ENCODE data around the gene NMNAT3. TPM values are rescaled to one million over a fixed set of nuclear protein-coding genes. Genes with fewer than 3 reads are reported as not detected.

The NMNAT3 gene
- total and polyA plus RNA-seq, 2 experiments from 2014 or later, result 8.3 to 9.2 TPM

DNA sequence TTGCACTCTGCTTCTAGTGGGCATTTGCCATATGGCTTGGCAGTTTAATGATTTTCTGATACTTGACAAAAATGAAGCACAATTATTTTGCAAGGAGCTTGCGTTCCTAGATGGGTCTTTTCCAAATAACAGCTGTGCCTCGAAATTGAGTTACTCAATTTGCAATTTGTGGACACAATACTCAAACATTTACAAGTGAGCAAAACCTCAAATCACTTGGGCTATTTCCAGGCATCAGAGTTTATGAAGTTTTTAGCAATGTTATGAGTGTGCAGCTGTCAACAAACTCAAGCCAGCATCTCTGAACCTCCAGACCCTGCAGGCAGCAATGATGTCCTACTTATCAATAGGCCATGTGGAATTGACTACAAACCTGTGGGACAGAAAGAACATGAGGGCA is 41.3 kb downstream of the NMNAT3 start:
- Mint-ChIP-seq H3K27ac (no peak overlapping the region), H3K4me1 (peaks cover 5% of the 10 kb centered on the region; the same call in 2 of the 3 replicates), H3K9me3 (no peaks in the 10 kb centered on the region), H3K4me3 (no peak overlapping the region), H3K36me3 (ENCODE audit: low read depth) (no peaks in the 10 kb centered on the region), H3K27me3 (ENCODE audit: insufficient read depth, low read depth, poor library complexity) (no peaks in the 10 kb centered on the region)
- H2AFZ ChIP-seq, result no peak overlapping the region
- TF ChIP-seq EZH2 (IDR thresholded peaks at IDR 0.05; ENCODE audit: low read depth, unreplicated experiment), result no peak
- TF ChIP-seq JUNB (IDR thresholded peaks at IDR 0.05; ENCODE audit: unreplicated experiment), result no peak
- TF ChIP-seq, protein P1, sequence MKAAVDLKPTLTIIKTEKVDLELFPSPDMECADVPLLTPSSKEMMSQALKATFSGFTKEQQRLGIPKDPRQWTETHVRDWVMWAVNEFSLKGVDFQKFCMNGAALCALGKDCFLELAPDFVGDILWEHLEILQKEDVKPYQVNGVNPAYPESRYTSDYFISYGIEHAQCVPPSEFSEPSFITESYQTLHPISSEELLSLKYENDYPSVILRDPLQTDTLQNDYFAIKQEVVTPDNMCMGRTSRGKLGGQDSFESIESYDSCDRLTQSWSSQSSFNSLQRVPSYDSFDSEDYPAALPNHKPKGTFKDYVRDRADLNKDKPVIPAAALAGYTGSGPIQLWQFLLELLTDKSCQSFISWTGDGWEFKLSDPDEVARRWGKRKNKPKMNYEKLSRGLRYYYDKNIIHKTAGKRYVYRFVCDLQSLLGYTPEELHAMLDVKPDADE (IDR thresholded peaks at IDR 0.05), result no peak
- no peak for TF ChIP-seq POLR2AphosphoS5 (IDR thresholded peaks at IDR 0.05; ENCODE audit: low read depth)
- TF ChIP-seq, protein P2, sequence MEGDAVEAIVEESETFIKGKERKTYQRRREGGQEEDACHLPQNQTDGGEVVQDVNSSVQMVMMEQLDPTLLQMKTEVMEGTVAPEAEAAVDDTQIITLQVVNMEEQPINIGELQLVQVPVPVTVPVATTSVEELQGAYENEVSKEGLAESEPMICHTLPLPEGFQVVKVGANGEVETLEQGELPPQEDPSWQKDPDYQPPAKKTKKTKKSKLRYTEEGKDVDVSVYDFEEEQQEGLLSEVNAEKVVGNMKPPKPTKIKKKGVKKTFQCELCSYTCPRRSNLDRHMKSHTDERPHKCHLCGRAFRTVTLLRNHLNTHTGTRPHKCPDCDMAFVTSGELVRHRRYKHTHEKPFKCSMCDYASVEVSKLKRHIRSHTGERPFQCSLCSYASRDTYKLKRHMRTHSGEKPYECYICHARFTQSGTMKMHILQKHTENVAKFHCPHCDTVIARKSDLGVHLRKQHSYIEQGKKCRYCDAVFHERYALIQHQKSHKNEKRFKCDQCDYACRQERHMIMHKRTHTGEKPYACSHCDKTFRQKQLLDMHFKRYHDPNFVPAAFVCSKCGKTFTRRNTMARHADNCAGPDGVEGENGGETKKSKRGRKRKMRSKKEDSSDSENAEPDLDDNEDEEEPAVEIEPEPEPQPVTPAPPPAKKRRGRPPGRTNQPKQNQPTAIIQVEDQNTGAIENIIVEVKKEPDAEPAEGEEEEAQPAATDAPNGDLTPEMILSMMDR (conservative IDR thresholded peaks at IDR 0.05; ENCODE audit: low read depth in 2 of 2), result no peak
- no peak for TF ChIP-seq ZNF114 (CRISPR knock-in tag; IDR thresholded peaks at IDR 0.05)
- TF ChIP-seq NANOG (IDR thresholded peaks at IDR 0.05; ENCODE audit: borderline replicate concordance), result no peak
- TF ChIP-seq, protein P3, sequence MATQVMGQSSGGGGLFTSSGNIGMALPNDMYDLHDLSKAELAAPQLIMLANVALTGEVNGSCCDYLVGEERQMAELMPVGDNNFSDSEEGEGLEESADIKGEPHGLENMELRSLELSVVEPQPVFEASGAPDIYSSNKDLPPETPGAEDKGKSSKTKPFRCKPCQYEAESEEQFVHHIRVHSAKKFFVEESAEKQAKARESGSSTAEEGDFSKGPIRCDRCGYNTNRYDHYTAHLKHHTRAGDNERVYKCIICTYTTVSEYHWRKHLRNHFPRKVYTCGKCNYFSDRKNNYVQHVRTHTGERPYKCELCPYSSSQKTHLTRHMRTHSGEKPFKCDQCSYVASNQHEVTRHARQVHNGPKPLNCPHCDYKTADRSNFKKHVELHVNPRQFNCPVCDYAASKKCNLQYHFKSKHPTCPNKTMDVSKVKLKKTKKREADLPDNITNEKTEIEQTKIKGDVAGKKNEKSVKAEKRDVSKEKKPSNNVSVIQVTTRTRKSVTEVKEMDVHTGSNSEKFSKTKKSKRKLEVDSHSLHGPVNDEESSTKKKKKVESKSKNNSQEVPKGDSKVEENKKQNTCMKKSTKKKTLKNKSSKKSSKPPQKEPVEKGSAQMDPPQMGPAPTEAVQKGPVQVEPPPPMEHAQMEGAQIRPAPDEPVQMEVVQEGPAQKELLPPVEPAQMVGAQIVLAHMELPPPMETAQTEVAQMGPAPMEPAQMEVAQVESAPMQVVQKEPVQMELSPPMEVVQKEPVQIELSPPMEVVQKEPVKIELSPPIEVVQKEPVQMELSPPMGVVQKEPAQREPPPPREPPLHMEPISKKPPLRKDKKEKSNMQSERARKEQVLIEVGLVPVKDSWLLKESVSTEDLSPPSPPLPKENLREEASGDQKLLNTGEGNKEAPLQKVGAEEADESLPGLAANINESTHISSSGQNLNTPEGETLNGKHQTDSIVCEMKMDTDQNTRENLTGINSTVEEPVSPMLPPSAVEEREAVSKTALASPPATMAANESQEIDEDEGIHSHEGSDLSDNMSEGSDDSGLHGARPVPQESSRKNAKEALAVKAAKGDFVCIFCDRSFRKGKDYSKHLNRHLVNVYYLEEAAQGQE (IDR thresholded peaks at IDR 0.05; ENCODE audit: unreplicated experiment), result no peak
- no peak for TF ChIP-seq EZH2phosphoT487 (IDR thresholded peaks at IDR 0.05; ENCODE audit: unreplicated experiment)
- TF ChIP-seq ZNF331 (CRISPR knock-in tag; IDR thresholded peaks at IDR 0.05; ENCODE audit: low read depth), result no peak
- no peak for TF ChIP-seq CREB1 (CRISPR knock-in tag; IDR thresholded peaks at IDR 0.05; ENCODE audit: low read depth)
- TF ChIP-seq, protein P4, sequence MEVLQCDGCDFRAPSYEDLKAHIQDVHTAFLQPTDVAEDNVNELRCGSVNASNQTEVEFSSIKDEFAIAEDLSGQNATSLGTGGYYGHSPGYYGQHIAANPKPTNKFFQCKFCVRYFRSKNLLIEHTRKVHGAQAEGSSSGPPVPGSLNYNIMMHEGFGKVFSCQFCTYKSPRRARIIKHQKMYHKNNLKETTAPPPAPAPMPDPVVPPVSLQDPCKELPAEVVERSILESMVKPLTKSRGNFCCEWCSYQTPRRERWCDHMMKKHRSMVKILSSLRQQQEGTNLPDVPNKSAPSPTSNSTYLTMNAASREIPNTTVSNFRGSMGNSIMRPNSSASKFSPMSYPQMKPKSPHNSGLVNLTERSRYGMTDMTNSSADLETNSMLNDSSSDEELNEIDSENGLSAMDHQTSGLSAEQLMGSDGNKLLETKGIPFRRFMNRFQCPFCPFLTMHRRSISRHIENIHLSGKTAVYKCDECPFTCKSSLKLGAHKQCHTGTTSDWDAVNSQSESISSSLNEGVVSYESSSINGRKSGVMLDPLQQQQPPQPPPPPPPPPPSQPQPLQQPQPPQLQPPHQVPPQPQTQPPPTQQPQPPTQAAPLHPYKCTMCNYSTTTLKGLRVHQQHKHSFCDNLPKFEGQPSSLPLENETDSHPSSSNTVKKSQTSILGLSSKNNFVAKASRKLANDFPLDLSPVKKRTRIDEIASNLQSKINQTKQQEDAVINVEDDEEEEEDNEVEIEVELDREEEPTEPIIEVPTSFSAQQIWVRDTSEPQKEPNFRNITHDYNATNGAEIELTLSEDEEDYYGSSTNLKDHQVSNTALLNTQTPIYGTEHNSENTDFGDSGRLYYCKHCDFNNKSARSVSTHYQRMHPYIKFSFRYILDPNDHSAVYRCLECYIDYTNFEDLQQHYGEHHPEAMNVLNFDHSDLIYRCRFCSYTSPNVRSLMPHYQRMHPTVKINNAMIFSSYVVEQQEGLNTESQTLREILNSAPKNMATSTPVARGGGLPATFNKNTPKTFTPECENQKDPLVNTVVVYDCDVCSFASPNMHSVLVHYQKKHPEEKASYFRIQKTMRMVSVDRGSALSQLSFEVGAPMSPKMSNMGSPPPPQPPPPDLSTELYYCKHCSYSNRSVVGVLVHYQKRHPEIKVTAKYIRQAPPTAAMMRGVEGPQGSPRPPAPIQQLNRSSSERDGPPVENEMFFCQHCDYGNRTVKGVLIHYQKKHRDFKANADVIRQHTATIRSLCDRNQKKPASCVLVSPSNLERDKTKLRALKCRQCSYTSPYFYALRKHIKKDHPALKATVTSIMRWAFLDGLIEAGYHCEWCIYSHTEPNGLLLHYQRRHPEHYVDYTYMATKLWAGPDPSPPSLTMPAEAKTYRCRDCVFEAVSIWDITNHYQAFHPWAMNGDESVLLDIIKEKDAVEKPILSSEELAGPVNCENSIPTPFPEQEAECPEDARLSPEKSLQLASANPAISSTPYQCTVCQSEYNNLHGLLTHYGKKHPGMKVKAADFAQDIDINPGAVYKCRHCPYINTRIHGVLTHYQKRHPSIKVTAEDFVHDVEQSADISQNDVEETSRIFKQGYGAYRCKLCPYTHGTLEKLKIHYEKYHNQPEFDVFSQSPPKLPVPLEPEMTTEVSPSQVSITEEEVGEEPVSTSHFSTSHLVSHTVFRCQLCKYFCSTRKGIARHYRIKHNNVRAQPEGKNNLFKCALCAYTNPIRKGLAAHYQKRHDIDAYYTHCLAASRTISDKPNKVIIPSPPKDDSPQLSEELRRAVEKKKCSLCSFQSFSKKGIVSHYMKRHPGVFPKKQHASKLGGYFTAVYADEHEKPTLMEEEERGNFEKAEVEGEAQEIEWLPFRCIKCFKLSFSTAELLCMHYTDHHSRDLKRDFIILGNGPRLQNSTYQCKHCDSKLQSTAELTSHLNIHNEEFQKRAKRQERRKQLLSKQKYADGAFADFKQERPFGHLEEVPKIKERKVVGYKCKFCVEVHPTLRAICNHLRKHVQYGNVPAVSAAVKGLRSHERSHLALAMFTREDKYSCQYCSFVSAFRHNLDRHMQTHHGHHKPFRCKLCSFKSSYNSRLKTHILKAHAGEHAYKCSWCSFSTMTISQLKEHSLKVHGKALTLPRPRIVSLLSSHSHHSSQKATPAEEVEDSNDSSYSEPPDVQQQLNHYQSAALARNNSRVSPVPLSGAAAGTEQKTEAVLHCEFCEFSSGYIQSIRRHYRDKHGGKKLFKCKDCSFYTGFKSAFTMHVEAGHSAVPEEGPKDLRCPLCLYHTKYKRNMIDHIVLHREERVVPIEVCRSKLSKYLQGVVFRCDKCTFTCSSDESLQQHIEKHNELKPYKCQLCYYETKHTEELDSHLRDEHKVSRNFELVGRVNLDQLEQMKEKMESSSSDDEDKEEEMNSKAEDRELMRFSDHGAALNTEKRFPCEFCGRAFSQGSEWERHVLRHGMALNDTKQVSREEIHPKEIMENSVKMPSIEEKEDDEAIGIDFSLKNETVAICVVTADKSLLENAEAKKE (CRISPR knock-in tag; IDR thresholded peaks at IDR 0.05), result no peak
- no peak for TF ChIP-seq STAT1 (IDR thresholded peaks at IDR 0.05; ENCODE audit: unreplicated experiment)
- no peaks in the 10 kb centered on the region for H4K20me1 ChIP-seq (replicated peaks; ENCODE audit: insufficient read depth)
- H3K36me3 ChIP-seq (ENCODE audit: insufficient read depth), result no peaks in the 10 kb centered on the region
- no peaks in the 10 kb centered on the region for H3K79me2 ChIP-seq (replicated peaks; ENCODE audit: insufficient read depth)
- H3F3A ChIP-seq (replicated peaks; ENCODE audit: low read depth), result no peaks in the 10 kb centered on the region
- DNase-seq (ENCODE audit: low spot score) (no peak), ATAC-seq (no peak)
- H3K4me1 ChIP-seq (ENCODE audit: insufficient read depth), result no peaks in the 10 kb centered on the region
- no peak overlapping the region for H3K4me3 ChIP-seq
- no peaks in the 10 kb centered on the region for H3K9me2 ChIP-seq (ENCODE audit: insufficient read depth)
- no peak overlapping the region for H3K27ac ChIP-seq (ENCODE audit: low read depth)
- H3K27me3 ChIP-seq (ENCODE audit: insufficient read depth), result no peaks in the 10 kb centered on the region
- H3K4me2 ChIP-seq, result no peak overlapping the region

Measured in GM23338 (cell line).